ENCODE data around the gene MARS1.

GRCh38 chr12:57552306-57552651, 64.4 kb downstream of the MARS1 start:
- TF ChIP-seq, protein P1, sequence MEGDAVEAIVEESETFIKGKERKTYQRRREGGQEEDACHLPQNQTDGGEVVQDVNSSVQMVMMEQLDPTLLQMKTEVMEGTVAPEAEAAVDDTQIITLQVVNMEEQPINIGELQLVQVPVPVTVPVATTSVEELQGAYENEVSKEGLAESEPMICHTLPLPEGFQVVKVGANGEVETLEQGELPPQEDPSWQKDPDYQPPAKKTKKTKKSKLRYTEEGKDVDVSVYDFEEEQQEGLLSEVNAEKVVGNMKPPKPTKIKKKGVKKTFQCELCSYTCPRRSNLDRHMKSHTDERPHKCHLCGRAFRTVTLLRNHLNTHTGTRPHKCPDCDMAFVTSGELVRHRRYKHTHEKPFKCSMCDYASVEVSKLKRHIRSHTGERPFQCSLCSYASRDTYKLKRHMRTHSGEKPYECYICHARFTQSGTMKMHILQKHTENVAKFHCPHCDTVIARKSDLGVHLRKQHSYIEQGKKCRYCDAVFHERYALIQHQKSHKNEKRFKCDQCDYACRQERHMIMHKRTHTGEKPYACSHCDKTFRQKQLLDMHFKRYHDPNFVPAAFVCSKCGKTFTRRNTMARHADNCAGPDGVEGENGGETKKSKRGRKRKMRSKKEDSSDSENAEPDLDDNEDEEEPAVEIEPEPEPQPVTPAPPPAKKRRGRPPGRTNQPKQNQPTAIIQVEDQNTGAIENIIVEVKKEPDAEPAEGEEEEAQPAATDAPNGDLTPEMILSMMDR (conservative IDR thresholded peaks at IDR 0.05; ENCODE audit: low read depth, low read length) = no peak
- TF ChIP-seq EZH2 (IDR thresholded peaks at IDR 0.05; ENCODE audit: low read length, unreplicated experiment) (no peak), EZH2phosphoT487 (IDR thresholded peaks at IDR 0.05; ENCODE audit: borderline replicate concordance, low read length) (no peak)
